ENCODE results near the gene OPA1.

OPA1 gene

GRCh38 chr3:193744822-193745684 lies 152.0 kb downstream of the OPA1 start:
- no peak overlapping the region for H3K4me3 ChIP-seq (ENCODE audit: low read depth in 1 of 2, low read length in 2 of 2)
- H3K27me3 ChIP-seq (ENCODE audit: low read depth, low read length): no peaks in the 10 kb centered on the region
- H3K27ac ChIP-seq (ENCODE audit: low read length): no peak overlapping the region
- no peaks in the 10 kb centered on the region for H3K36me3 ChIP-seq (ENCODE audit: control insufficient read depth in 1 of 2, insufficient read depth in 2 of 2, low read length in 2 of 2)
- H3K9me3 ChIP-seq (ENCODE audit: control insufficient read depth in 1 of 2, low read length in 2 of 2): no peaks in the 10 kb centered on the region
- H3K4me1 ChIP-seq (ENCODE audit: control insufficient read depth in 1 of 2, insufficient read depth in 2 of 2, low read length in 2 of 2): no peaks in the 10 kb centered on the region

GRCh38 chr3:193746832-193747231 lies 153.8 kb downstream of the OPA1 start:
- Histone ChIP-seq H3K9me3 (ENCODE audit: control insufficient read depth in 1 of 2, low read length in 2 of 2) (no peaks in the 10 kb centered on the region), H3K36me3 (ENCODE audit: control insufficient read depth in 1 of 2, insufficient read depth in 2 of 2, low read length in 2 of 2) (no peaks in the 10 kb centered on the region), H3K27ac (ENCODE audit: low read length) (no peak overlapping the region), H3K4me1 (ENCODE audit: control insufficient read depth in 1 of 2, insufficient read depth in 2 of 2, low read length in 2 of 2) (no peaks in the 10 kb centered on the region), H3K4me3 (ENCODE audit: low read depth in 1 of 2, low read length in 2 of 2) (no peak overlapping the region), H3K27me3 (ENCODE audit: low read depth, low read length) (no peaks in the 10 kb centered on the region)
